Tibial nerve (tissue), 4 donors: ENCODE results near the gene ADD2. TPM values are rescaled to one million over a fixed set of nuclear protein-coding genes. Genes with fewer than 3 reads are reported as not detected.
"Not testable (repeated sequence)": the region's sequence is repeated elsewhere in the genome, so short reads cannot be mapped to it uniquely, and the experiment has no call there.

ENCODE experiments used
- DNase-seq, 2 donors: peaks; one replicate each; pipeline ENCODE4 v3.0.0-alpha.2; 2019; ENCODE audit warnings: low spot score in 2 of 2
- H3K27ac ChIP-seq, 4 donors: fragments of 200-600 bp; sonication (generic) in 3 of 4; one replicate each; pipeline ENCODE4 v1.5.1; 2017 to 2019; ENCODE audit warnings: mild to moderate bottlenecking in 1 of 4
- H3K27me3 ChIP-seq, 2 donors: fragments of 200-600 bp; sonication (generic) in 1 of 2; one replicate each; pipeline versions ENCODE4 v1.5.1 to v1.6.0; 2017 to 2019
- H3K36me3 ChIP-seq, 3 donors: fragments of 200-600 bp; sonication (generic); one replicate each; pipeline ENCODE4 v1.5.1; 2018 to 2019
- H3K4me1 ChIP-seq, 4 donors: fragments of 200-600 bp; sonication (generic) in 3 of 4; one replicate each; pipeline ENCODE4 v1.5.1; 2017 to 2019
- H3K4me3 ChIP-seq, 4 donors: fragments of 200-600 bp; sonication (generic) in 3 of 4; one replicate each; pipeline ENCODE4 v1.5.1; 2017 to 2019; ENCODE audit warnings: mild to moderate bottlenecking in 1 of 4, moderate library complexity in 1 of 4
- H3K9me3 ChIP-seq, 4 donors: fragments of 200-600 bp; sonication (generic) in 3 of 4; one replicate each; pipeline ENCODE4 v1.5.1; 2017 to 2019
- EP300 ChIP-seq, 2 donors: sonication (generic); formaldehyde crosslinking; IDR thresholded peaks; one replicate each; pipeline ENCODE4 v1.6.1; 2017; ENCODE audit warnings: antibody characterized with exemption in 2 of 2, mild to moderate bottlenecking in 1 of 2
- POLR2A ChIP-seq, 2 donors: fragments of 450-650 bp; IDR thresholded peaks; one replicate each; pipeline ENCODE4 v1.6.1; 2017; ENCODE audit warnings: antibody characterized with exemption in 2 of 2, mild to moderate bottlenecking in 2 of 2, moderate library complexity in 2 of 2
- WGBS, 2 donors: methylation state at CpG; one replicate each; pipeline ENCODE4 v1.1.5; 2018; 5-methylcytosine and 5-hydroxymethylcytosine counted together
- total RNA-seq, 4 donors: library from RNA; depleted of rRNA; stranded (reverse); fragments of >200 nt; gene quantifications; one replicate each; pipeline ENCODE4 v1.1.0, GENCODE V29; 2016
- TF ChIP-seq, protein P1 (sequence below), 5 experiments: fragments of 200-600 bp in 3 of 5; fragments of 450-650 bp in 2 of 5; sonication (generic) in 3 of 5; IDR thresholded peaks; one replicate each; pipeline ENCODE4 v1.5.1; 2016 to 2019; ENCODE audit warnings: antibody characterized with exemption in 5 of 5, mild to moderate bottlenecking in 3 of 5, moderate library complexity in 2 of 5

ADD2 gene
- total RNA-seq, 4 donors from 2014 or later = 0.63 to 6.0 (median 3.2) TPM

DNA sequence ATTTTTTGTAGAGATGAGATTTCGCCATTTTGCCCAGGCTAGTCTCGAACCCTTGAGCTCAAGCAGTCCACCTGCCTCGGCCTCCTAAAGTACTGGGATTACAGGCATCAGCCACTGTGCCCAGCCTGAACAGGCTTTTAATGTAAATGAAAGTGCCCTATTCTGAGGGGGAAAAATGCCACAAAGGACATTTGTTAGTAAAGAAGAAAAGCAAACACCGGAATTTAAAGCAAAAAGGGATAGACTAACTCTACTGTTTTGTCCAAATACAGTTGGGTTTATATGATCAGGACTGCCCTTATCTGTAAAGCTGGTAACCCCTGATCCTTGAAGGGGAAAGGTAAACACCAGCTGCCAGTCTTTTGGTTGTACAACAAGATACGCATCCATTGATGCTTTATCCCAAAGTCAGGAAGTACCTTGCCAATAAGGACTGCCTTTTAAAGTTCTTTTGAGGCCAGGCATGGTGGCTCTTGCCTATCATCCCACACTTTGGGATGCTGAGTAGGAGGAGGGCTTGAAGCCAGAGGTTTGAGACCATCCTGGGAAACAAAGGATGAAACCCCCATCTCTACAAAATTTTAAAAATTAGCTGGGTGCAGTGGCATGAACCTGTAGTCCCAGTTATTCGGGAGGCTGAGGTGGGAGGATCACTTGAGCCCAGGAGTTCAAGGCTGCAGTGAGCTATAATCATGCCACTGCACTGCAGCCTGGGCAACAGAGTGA, 39.3 kb upstream of the ADD2 start:
- Histone ChIP-seq H3K27ac (no peak overlapping the region), H3K9me3 (no peaks in the 10 kb centered on the region), H3K36me3 (no peaks in the 10 kb centered on the region), H3K4me1 (no peaks in the 10 kb centered on the region), H3K4me3 (no peak overlapping the region), H3K27me3 (no peaks in the 10 kb centered on the region)
- TF ChIP-seq EP300 (IDR thresholded peaks at IDR 0.05) = no peak
- TF ChIP-seq, protein P1, sequence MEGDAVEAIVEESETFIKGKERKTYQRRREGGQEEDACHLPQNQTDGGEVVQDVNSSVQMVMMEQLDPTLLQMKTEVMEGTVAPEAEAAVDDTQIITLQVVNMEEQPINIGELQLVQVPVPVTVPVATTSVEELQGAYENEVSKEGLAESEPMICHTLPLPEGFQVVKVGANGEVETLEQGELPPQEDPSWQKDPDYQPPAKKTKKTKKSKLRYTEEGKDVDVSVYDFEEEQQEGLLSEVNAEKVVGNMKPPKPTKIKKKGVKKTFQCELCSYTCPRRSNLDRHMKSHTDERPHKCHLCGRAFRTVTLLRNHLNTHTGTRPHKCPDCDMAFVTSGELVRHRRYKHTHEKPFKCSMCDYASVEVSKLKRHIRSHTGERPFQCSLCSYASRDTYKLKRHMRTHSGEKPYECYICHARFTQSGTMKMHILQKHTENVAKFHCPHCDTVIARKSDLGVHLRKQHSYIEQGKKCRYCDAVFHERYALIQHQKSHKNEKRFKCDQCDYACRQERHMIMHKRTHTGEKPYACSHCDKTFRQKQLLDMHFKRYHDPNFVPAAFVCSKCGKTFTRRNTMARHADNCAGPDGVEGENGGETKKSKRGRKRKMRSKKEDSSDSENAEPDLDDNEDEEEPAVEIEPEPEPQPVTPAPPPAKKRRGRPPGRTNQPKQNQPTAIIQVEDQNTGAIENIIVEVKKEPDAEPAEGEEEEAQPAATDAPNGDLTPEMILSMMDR (IDR thresholded peaks at IDR 0.05) = no peak
- WGBS, 2 donors = 82 to 83% methylated on average over 6 of the region's 6 CpGs
- no peak for DNase-seq

DNA sequence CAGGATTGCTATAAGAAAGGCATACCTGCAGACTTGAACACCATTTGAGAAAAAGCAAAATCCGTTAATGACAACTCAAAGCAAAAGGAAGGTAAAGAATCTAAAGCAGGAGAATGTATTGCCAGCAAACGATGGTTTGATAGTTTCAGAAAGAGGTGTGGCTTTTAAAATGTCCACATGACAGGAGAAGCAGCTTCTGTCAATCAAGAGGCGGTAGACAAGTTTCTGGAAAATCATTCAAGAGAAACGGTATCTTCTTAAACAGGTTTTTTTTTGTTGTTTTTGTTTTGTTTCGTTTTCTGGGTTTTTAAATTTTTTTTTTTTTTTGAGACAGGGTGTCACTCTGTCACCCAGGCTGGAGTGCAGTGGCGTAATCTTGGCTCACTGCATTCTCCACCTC, 38.6 kb upstream of the ADD2 start:
- TF ChIP-seq EP300 (IDR thresholded peaks at IDR 0.05) (no peak), POLR2A (IDR thresholded peaks at IDR 0.05) (no peak)
- TF ChIP-seq, protein P1 (IDR thresholded peaks at IDR 0.05) = no peak
- no peak for DNase-seq
- peaks cover 0 to 1% (median 0%) of the 10 kb centered on the region in 4 donors for H3K9me3 ChIP-seq
- no peak overlapping the region for H3K27ac ChIP-seq
- H3K4me3 ChIP-seq = no peak overlapping the region
- no peaks in the 10 kb centered on the region for H3K4me1 ChIP-seq
- 67 to 70% methylated on average over 6 of the region's 6 CpGs for WGBS, 2 donors
- H3K36me3 ChIP-seq = no peaks in the 10 kb centered on the region
- H3K27me3 ChIP-seq = no peaks in the 10 kb centered on the region

DNA sequence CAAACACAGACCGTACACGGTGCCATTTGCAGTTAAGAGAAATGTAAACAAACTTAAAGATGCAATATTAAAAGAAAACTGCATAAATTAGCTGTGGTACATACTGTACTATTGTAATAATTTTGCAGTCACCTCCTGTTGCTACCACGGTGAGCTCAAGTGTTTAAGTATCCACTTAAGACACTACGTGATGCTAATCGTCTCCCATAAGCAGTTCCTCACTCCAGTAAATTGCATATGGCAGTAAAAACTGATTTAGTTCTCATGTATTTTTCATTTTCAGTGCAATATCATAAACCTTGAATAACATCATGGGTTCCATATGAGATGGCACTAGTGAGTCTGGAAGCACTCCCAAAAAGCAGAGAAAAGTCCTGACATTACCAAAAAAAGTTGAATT, 38.0 kb upstream of the ADD2 start:
- no peak for DNase-seq
- Histone ChIP-seq H3K36me3 (no peaks in the 10 kb centered on the region), H3K27ac (no peak overlapping the region), H3K27me3 (no peaks in the 10 kb centered on the region), H3K4me1 (no peaks in the 10 kb centered on the region), H3K9me3 (peaks cover 0 to 7% (median 0%) of the 10 kb centered on the region in 4 donors), H3K4me3 (no peak overlapping the region)
- 66 to 76% methylated on average over 5 of the region's 5 CpGs for WGBS, 2 donors
- TF ChIP-seq, protein P1 (IDR thresholded peaks at IDR 0.05) = no peak
- TF ChIP-seq EP300 (IDR thresholded peaks at IDR 0.05) (no peak), POLR2A (IDR thresholded peaks at IDR 0.05) (no peak)

DNA sequence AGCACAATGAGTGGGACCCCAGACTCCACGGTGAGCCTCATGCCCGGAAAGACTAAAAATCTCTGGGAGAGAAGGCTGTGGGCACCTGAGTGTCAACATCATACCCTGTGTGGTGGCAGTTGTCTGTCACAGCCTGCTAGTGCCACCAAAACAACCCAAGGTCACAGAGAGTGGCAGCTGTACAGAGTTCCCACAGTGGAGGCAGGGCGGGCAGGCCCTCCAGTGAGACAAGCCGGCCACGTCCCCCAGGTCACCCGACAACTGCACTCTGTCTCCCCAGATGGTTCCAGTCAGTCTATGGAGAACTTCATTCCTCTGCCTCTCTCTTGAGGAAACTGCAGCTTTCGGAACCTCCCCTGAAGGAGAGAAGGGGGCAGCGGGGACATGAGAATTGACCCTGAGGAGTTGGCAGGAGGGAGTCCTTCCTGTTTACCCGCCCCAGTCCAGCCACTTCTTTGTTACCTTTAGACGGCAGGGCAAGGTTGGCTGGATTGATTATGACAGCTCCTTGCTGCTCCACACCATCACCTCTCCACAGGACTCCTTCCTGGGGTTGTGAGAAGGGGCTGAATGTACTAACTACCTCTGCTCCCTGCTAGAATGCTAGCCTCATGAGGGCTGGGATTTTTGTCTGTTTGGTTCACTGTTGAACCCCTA, 33.7 kb upstream of the ADD2 start:
- H3K36me3 ChIP-seq = no peaks in the 10 kb centered on the region
- WGBS, 2 donors = 67 to 74% methylated on average over 10 of the region's 10 CpGs
- H3K4me1 ChIP-seq = no peaks in the 10 kb centered on the region
- DNase-seq = no peak
- peaks cover 0 to 23% (median 0%) of the 10 kb centered on the region in 4 donors for H3K9me3 ChIP-seq
- no peak overlapping the region for H3K27ac ChIP-seq
- H3K4me3 ChIP-seq = no peak overlapping the region
- H3K27me3 ChIP-seq = no peaks in the 10 kb centered on the region
- no peak for TF ChIP-seq POLR2A (IDR thresholded peaks at IDR 0.05)
- no peak for TF ChIP-seq EP300 (IDR thresholded peaks at IDR 0.05)
- TF ChIP-seq, protein P1 (IDR thresholded peaks at IDR 0.05) = no peak

DNA sequence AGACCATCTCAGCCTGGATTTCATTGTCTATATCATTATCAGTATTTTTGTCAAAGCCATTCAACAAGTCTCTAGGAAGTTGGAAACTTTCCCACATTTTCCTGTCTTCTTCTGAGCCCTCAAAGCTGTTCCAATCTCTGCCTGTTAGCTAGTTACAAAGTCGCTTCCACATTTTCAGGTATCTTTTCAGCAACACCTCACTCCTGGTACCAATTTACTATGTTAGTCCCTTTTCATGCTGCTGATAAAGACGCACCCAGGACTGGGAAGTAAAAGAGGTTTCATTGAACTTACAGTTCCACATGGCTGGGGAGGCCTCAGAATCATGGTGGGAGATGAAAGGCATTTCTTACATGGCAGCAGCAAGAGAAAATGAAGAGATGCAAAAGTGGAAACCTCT, 31.7 kb upstream of the ADD2 start:
- whole genome bisulfite sequencing, 2 donors = 87 to 94% methylated on average over 2 of the region's 2 CpGs
- Histone ChIP-seq H3K27ac (no peak overlapping the region), H3K9me3 (peaks cover 0 to 23% (median 0%) of the 10 kb centered on the region in 4 donors), H3K27me3 (no peaks in the 10 kb centered on the region), H3K4me3 (no peak overlapping the region), H3K36me3 (no peaks in the 10 kb centered on the region), H3K4me1 (no peaks in the 10 kb centered on the region)
- DNase-seq = no peak
- TF ChIP-seq EP300 (IDR thresholded peaks at IDR 0.05) (no peak), POLR2A (IDR thresholded peaks at IDR 0.05) (no peak)
- TF ChIP-seq, protein P1 (IDR thresholded peaks at IDR 0.05) = no peak

DNA sequence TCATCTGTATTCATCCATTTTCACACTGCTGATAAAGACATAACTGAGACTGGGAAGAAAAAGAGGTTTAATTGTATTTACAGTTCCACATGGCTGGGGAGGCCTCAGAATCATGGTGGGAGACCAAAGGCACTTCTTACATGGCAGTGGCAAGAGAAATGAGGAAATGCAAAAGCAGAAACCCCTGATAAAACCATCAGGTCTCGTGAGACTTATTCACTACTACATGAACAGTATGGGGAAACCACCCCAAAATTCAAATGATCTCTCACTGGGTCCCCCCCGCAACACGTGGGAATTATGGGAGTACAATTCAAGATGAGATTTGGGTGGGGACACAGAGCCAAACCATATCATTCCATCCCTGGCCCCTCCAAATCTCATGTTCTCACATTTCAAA, 30.0 kb upstream of the ADD2 start:
- not testable (repeated sequence) for H3K27me3 ChIP-seq, H3K4me3 ChIP-seq, DNase-seq, H3K4me1 ChIP-seq, H3K27ac ChIP-seq, H3K36me3 ChIP-seq
- peaks cover 0 to 23% (median 0%) of the 10 kb centered on the region in 4 donors for H3K9me3 ChIP-seq
- WGBS, 2 donors = 79 to 84% methylated on average over 3 of the region's 3 CpGs
